Muscle layer of colon (tissue), 2 donors: ENCODE measurements around the gene WWOX.

Experiments
- H3K27ac ChIP-seq: one replicate; pipeline ENCODE4 v1.7.0; 2013; ENCODE audit warnings: low read depth, mild to moderate bottlenecking, low read length, moderate library complexity
- H3K27me3 ChIP-seq, 2 donors: one replicate each; pipeline ENCODE4 v1.7.0; 2013; ENCODE audit warnings: low read length in 2 of 2, mild to moderate bottlenecking in 2 of 2; ENCODE audit not compliant: insufficient read depth in 2 of 2, control insufficient read depth in 1 of 2
- H3K36me3 ChIP-seq: one replicate; pipeline ENCODE4 v1.7.0; 2013; ENCODE audit warnings: mild to moderate bottlenecking, low read length; ENCODE audit not compliant: insufficient read depth
- H3K4me1 ChIP-seq: one replicate; pipeline ENCODE4 v1.7.0; 2013; ENCODE audit warnings: mild to moderate bottlenecking, low read length; ENCODE audit not compliant: insufficient read depth
- H3K4me3 ChIP-seq, 2 donors: one replicate each; pipeline ENCODE4 v1.7.0; 2013; ENCODE audit warnings: low read length in 2 of 2, low read depth in 1 of 2, mild to moderate bottlenecking in 1 of 2, moderate library complexity in 1 of 2
- H3K9ac ChIP-seq: one replicate; pipeline ENCODE4 v1.7.0; 2013; ENCODE audit warnings: low read length
- H3K9me3 ChIP-seq: one replicate; pipeline ENCODE4 v1.7.0; 2013; ENCODE audit warnings: mild to moderate bottlenecking, low read length
- donor health status: abdominal sarcoma.
- donor health status: Adenocarcinoma of cecum.

WWOX gene

DNA sequence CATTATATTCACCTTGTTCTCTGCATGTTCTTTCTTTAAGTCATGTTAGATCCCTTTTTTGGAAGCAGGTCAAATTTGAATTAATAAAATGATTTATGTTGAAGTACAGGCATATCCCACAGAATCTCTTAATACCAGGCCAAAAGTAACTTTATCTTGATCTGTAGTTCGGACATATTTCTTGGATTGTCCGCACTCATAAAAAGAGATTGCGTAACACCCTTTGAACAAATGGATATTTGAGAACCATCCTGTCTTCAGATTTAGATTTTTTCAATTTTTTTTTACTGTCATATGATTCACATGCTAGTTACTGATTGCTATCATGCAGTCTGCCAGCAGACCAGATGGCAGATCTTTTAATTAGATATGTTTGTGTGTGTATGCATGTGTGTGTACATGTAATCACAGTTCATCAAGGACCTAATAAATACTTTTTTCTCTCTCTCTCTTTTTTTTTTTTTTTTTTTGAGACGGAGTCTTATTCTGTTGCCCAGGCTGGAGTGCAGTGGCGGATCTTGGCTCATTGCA is 352.6 kb downstream of the WWOX start:
- Histone ChIP-seq H3K9ac (no peak overlapping the region), H3K27ac (no peak overlapping the region), H3K9me3 (no peaks in the 10 kb centered on the region), H3K4me3 (no peak overlapping the region), H3K36me3 (no peaks in the 10 kb centered on the region), H3K27me3 (no peaks in the 10 kb centered on the region), H3K4me1 (no peaks in the 10 kb centered on the region)

GRCh38 chr16:78455861-78456260 is 356.4 kb downstream of the WWOX start:
- no peaks in the 10 kb centered on the region for H3K36me3 ChIP-seq
- no peaks in the 10 kb centered on the region for H3K4me1 ChIP-seq
- no peak overlapping the region for H3K4me3 ChIP-seq
- H3K9me3 ChIP-seq = no peaks in the 10 kb centered on the region
- no peak overlapping the region for H3K9ac ChIP-seq
- H3K27me3 ChIP-seq = no peaks in the 10 kb centered on the region
- H3K27ac ChIP-seq = no peak overlapping the region

DNA sequence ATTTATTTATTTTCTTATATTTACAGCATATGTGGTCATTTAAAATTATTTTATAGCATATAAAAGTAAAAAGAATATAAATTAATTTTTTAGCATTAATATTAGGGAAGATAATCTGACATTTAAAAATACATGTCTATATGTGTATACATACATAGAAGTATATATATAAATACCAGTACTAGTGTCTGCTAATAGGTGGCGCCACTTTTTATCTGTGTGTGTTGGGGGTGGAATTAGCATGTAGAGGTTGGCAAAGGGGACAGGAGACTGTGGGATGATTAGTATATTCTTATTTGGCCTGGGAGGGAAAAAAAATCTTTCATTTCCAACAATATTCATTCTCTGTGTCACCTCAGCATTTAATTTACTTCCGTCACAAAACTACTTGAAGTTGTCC is 359.1 kb downstream of the WWOX start:
- Histone ChIP-seq H3K4me1 (no peaks in the 10 kb centered on the region), H3K36me3 (no peaks in the 10 kb centered on the region), H3K9ac (no peak overlapping the region), H3K27ac (no peak overlapping the region), H3K27me3 (no peaks in the 10 kb centered on the region), H3K4me3 (no peak overlapping the region), H3K9me3 (no peaks in the 10 kb centered on the region)

DNA sequence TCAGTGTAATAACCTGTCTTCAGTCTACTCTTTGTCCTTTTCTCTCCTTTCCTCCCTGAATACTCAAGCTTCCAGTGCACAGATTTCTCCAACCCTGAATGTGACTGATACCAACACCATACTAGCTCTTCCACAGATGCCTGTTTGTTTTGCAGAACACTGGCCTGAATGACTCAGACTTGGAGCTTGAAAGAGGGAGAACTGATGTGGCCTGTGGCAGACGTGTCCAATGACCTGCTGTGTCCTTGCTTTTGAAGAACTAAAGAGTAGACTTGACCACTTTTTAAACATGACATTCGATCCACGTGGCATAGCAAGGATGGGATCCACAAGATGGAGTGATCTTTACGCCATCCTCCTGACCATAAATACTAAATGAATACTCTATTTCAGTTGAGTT is 361.0 kb downstream of the WWOX start:
- Histone ChIP-seq H3K4me3 (no peak overlapping the region), H3K27ac (no peak overlapping the region)

GRCh38 chr16:78461087-78461486 is 361.6 kb downstream of the WWOX start:
- no peak overlapping the region for H3K27ac ChIP-seq
- no peak overlapping the region for H3K9ac ChIP-seq
- no peaks in the 10 kb centered on the region for H3K27me3 ChIP-seq
- H3K4me1 ChIP-seq = no peaks in the 10 kb centered on the region
- no peak overlapping the region for H3K4me3 ChIP-seq
- no peaks in the 10 kb centered on the region for H3K36me3 ChIP-seq
- H3K9me3 ChIP-seq = no peaks in the 10 kb centered on the region

More for the DNA sequence above, 361.0 kb downstream of the WWOX start:
- Histone ChIP-seq H3K27me3 (no peaks in the 10 kb centered on the region), H3K9ac (no peak overlapping the region), H3K4me1 (no peaks in the 10 kb centered on the region), H3K36me3 (no peaks in the 10 kb centered on the region), H3K9me3 (no peaks in the 10 kb centered on the region)

DNA sequence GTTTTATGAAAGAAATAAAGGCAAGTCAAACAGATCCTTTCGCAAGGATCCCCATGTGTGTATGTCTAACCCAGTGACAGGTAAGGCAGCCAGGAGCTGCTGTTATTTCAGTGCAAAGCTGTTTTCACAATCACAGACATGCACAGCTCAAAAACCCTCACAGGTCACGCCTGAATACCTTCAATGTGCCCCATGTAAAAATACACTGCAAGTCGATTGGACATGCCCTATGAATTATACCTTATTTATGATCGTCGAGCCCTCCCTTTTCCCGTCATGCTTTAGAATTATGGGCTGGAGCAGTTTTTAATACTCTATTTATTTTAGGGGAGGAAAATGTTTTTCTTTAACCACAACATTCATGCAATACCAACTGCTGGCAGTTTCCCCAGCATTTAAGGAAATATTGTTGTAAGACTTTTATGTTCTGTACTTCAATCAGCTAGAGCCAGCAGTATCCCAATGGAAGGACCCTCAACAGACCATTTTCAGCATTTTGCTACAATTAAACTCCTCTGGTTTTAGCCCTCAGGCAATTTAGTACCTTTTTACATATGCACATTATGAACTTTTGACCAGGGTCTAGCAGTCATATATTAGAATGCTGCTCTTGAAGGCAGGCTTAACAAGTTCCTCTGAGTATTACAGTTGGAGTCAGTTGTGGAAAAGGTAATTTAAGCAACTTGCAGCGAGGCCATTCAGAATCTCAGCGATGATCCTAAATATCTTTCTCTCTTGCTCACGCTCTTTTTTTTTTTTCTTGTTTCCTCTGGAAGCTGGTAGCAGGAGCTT is 362.2 kb downstream of the WWOX start:
- Histone ChIP-seq H3K4me1 (no peaks in the 10 kb centered on the region), H3K9me3 (no peaks in the 10 kb centered on the region), H3K36me3 (no peaks in the 10 kb centered on the region), H3K4me3 (peak overlapping the region in 1 of 2 donors; percentile 4), H3K27me3 (no peaks in the 10 kb centered on the region), H3K27ac (no peak overlapping the region), H3K9ac (no peak overlapping the region)

DNA sequence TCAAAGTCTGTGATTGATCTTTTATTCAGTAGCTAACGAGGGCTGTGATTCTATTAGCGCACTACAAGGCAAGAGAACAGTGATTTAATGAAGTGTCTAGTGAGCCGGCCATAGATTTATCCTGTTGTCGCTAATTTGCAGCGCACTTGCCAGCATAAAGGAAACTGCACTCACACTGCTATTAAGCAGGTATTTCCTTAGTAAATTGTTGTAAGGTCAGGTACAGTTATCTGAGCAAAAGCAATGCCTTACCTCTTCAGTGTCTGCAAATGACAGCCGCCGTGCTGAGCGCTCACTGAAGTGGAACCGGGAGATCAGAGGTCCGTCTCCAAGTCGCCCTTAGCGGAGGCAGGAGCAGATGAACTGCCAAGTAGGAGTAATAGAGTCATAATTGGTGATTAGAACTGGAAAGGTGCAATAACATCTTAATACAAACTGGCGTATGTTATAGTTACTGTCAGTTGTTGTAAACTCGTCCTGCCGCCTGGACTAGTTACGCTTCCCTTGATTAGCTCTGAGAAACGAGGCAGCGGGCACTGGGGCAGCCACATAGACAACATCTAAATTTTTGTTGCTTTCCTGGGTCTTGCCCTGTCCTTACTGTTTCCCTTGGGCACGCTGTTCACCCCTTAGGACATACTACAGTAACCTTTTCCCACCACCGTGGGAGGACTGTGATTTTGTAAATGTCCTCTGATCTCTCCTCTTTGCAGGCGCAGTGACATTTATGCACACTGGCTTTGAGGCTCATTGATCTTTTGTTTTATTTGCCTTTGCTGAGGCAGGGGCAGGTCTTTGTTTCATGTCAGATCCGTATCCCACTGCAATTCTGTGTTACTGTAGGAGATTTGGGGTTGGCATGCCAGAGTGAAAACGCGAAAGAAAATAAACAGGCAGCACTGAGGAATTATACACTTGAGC is 363.1 kb downstream of the WWOX start:
- H3K9me3 ChIP-seq = no peaks in the 10 kb centered on the region
- H3K4me1 ChIP-seq = no peaks in the 10 kb centered on the region
- H3K9ac ChIP-seq = no peak overlapping the region
- H3K36me3 ChIP-seq = no peaks in the 10 kb centered on the region
- H3K27me3 ChIP-seq = no peaks in the 10 kb centered on the region
- no peak overlapping the region for H3K27ac ChIP-seq
- peak overlapping the region in 1 of 2 donors; percentile 4 for H3K4me3 ChIP-seq

DNA sequence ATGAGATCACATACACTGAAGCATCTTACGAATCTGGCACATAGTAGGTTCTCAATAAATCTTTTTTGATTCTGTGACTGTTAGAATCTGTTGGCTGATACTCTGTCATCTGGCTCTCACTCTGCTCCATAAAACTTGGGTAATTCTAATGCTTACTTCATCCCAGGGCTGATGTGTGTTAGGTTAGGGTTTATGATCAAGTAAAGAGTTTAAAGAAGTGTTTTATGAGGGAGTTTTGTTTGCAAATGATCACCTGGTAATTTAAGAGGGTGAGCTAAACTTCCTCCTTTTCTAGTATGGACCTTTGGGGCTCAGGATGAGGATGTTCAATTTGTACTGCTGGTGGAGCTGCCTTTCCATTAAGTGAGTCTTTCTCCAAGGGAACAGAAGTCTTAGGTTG is 364.1 kb downstream of the WWOX start:
- H3K4me1 ChIP-seq = no peaks in the 10 kb centered on the region
- H3K27ac ChIP-seq = no peak overlapping the region
- no peak overlapping the region for H3K9ac ChIP-seq
- H3K4me3 ChIP-seq = no peak overlapping the region
- no peaks in the 10 kb centered on the region for H3K9me3 ChIP-seq
- no peaks in the 10 kb centered on the region for H3K27me3 ChIP-seq
- no peaks in the 10 kb centered on the region for H3K36me3 ChIP-seq

DNA sequence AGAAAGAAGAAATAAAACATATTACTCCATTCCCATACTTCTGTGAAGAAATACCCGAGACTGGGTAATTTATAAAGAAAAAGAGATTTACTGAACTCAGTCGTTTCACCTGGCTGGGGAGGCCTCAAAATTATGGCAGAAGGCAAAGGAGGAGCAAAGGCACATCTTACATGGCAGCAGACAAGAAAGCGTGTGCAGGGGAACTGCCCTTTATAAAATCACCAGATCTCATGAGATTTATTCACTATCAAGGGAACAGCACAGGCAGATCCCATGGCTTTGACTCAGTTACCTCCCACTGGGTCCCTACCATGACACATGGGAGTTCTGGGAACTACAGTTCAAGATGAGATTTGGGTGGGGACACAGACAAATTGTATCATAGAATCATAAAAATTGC is 365.4 kb downstream of the WWOX start:
- Histone ChIP-seq H3K36me3 (no peaks in the 10 kb centered on the region), H3K9me3 (no peaks in the 10 kb centered on the region), H3K9ac (no peak overlapping the region), H3K4me1 (no peaks in the 10 kb centered on the region), H3K27ac (no peak overlapping the region), H3K4me3 (no peak overlapping the region), H3K27me3 (no peaks in the 10 kb centered on the region)

- no peaks in the 10 kb centered on the region for H3K4me1 ChIP-seq
- H3K36me3 ChIP-seq = no peaks in the 10 kb centered on the region
- no peak overlapping the region for H3K4me3 ChIP-seq
- H3K9ac ChIP-seq = no peak overlapping the region
- H3K27me3 ChIP-seq = no peaks in the 10 kb centered on the region
- no peak overlapping the region for H3K27ac ChIP-seq
- H3K9me3 ChIP-seq = no peaks in the 10 kb centered on the region
Observed at GRCh38 chr16:78465730-78466129, 366.3 kb downstream of the WWOX start.

GRCh38 chr16:78469787-78470186 is 370.3 kb downstream of the WWOX start:
- H3K4me1 ChIP-seq = no peaks in the 10 kb centered on the region
- H3K36me3 ChIP-seq = no peaks in the 10 kb centered on the region
- H3K9ac ChIP-seq = no peak overlapping the region
- no peak overlapping the region for H3K4me3 ChIP-seq
- no peaks in the 10 kb centered on the region for H3K9me3 ChIP-seq
- no peaks in the 10 kb centered on the region for H3K27me3 ChIP-seq
- no peak overlapping the region for H3K27ac ChIP-seq
